Body of pancreas (tissue), 4 donors: ENCODE results near the gene LIN7B. TPM values are rescaled to one million over a fixed set of nuclear protein-coding genes. Genes with fewer than 3 reads are reported as not detected.
"Not testable (repeated sequence)": the region's sequence is repeated elsewhere in the genome, so short reads cannot be mapped to it uniquely, and the experiment has no call there.

ENCODE experiments used
- ATAC-seq: fragments of 150-250 bp; one replicate; pipeline ENCODE4 v1.9.1; 2016
- DNase-seq, 4 donors: peaks; one replicate each; pipeline ENCODE4 v3.0.0-alpha.2; 2019
- H3K27ac ChIP-seq, 4 donors: fragments of 200-600 bp; sonication (generic); 1 replicate in 3 of 4; 2 replicates in 1 of 4; pipeline versions ENCODE4 v1.5.1 to v1.6.1; 2016 to 2019; ENCODE audit warnings: mild to moderate bottlenecking in 1 of 4, mixed read lengths in 1 of 4, moderate library complexity in 1 of 4
- H3K27me3 ChIP-seq, 2 donors: fragments of 200-600 bp; sonication (generic); one replicate each; pipeline ENCODE4 v1.6.0; 2016; ENCODE audit warnings: mild to moderate bottlenecking in 1 of 2
- H3K36me3 ChIP-seq, 2 donors: fragments of 200-600 bp; sonication (generic); replicated peaks in 1 of 2; 2 replicates each; pipeline ENCODE4 v1.5.1; 2016; ENCODE audit warnings: low read depth in 2 of 2; ENCODE audit not compliant: insufficient read depth in 1 of 2
- H3K4me1 ChIP-seq: fragments of 200-600 bp; sonication (generic); one replicate; pipeline ENCODE4 v1.6.0; 2016
- H3K4me3 ChIP-seq, 2 donors: fragments of 200-600 bp; sonication (generic); 1 replicate in 1 of 2; 2 replicates in 1 of 2; pipeline ENCODE4 v1.5.1; 2016 to 2019
- H3K9me3 ChIP-seq, 3 donors: fragments of 200-600 bp; sonication (generic); 1 replicate in 2 of 3; 2 replicates in 1 of 3; pipeline ENCODE4 v1.5.1; 2016
- CTCF ChIP-seq, 7 experiments: fragments of 450-650 bp in 4 of 7; fragments of 200-600 bp in 3 of 7; sonication (generic) in 3 of 7; IDR thresholded peaks; one replicate each; pipeline ENCODE4 v1.5.1; 2016 to 2019; ENCODE audit warnings: antibody characterized with exemption in 7 of 7
- POLR2A ChIP-seq, 3 donors: fragments of 450-650 bp; IDR thresholded peaks; one replicate each; pipeline ENCODE4 v1.6.1; 2016; ENCODE audit warnings: antibody characterized with exemption in 3 of 3, mild to moderate bottlenecking in 2 of 3
- WGBS, 2 donors: methylation state at CpG; one replicate each; pipeline ENCODE4 v1.1.5; 2017; 5-methylcytosine and 5-hydroxymethylcytosine counted together
- intact Hi-C: fragments of 100-400 bp; cut with DNase I; formaldehyde crosslinking; loops from one replicate; pipeline ENCODE4 v1.15.1; 2023
- total RNA-seq, 2 donors: library from RNA; depleted of rRNA; stranded (reverse); fragments of >200 nt; gene quantifications; one replicate each; pipeline ENCODE4 v1.1.0, GENCODE V29; 2016

LIN7B gene
- total RNA-seq, 2 donors from 2014 or later = 8.3 to 24.1 TPM

- peak; percentile 81 to 91 (median 90) for DNase-seq
- H3K36me3 ChIP-seq, H3K9me3 ChIP-seq, H3K4me1 ChIP-seq, intact Hi-C loops, H3K4me3 ChIP-seq, H3K27ac ChIP-seq: not testable (repeated sequence)
- H3K27me3 ChIP-seq = peaks cover 0 to 30% of the 10 kb centered on the region in 2 donors
- 9 to 12% methylated on average over 8 to 9 of the region's 9 CpGs for WGBS, 2 donors
- peak; percentile 42 to 91 (median 82) for TF ChIP-seq CTCF (IDR thresholded peaks at IDR 0.05)
- peak; percentile 67 for ATAC-seq
These were observed 39.3 kb upstream of the LIN7B start for GRCh38 chr19:49074869-49075268.

GRCh38 chr19:49080392-49080791 is 33.8 kb upstream of the LIN7B start:
- 66 to 82% methylated on average over 4 of the region's 4 CpGs for WGBS, 2 donors
- no peak overlapping the region for H3K27ac ChIP-seq
- no peak for TF ChIP-seq POLR2A (IDR thresholded peaks at IDR 0.05)
- no peak for TF ChIP-seq CTCF (IDR thresholded peaks at IDR 0.05)
- no peaks in the 10 kb centered on the region for H3K9me3 ChIP-seq
- H3K4me3 ChIP-seq = no peak overlapping the region
- peaks cover 12% of the 10 kb centered on the region for H3K4me1 ChIP-seq
- ATAC-seq = no peak
- intact Hi-C loops = no loop called here
- DNase-seq = no peak
- no peaks in the 10 kb centered on the region for H3K27me3 ChIP-seq
- no peaks in the 10 kb centered on the region for H3K36me3 ChIP-seq

GRCh38 chr19:49081273-49081672 is 32.9 kb upstream of the LIN7B start:
- intact Hi-C loops = no loop called here
- no peak for DNase-seq
- TF ChIP-seq CTCF (IDR thresholded peaks at IDR 0.05) = no peak
- no peak for TF ChIP-seq POLR2A (IDR thresholded peaks at IDR 0.05)

GRCh38 chr19:49084206-49085019 is 29.8 kb upstream of the LIN7B start:
- Histone ChIP-seq H3K36me3 (peaks cover 0 to 3% of the 10 kb centered on the region in 2 donors), H3K4me3 (no peak overlapping the region), H3K4me1 (peaks cover 45% of the 10 kb centered on the region), H3K27ac (peak overlapping the region; percentile 75 to 84 (median 82)), H3K9me3 (no peaks in the 10 kb centered on the region), H3K27me3 (no peaks in the 10 kb centered on the region)
- ATAC-seq (no peak), DNase-seq (peak in 2 of 4 donors; percentile 35 to 57)
- TF ChIP-seq POLR2A (IDR thresholded peaks at IDR 0.05) (no peak), CTCF (IDR thresholded peaks at IDR 0.05) (no peak)
- 49 to 51% methylated on average over 26 of the region's 26 CpGs for WGBS, 2 donors
- intact Hi-C loops = no loop called here

More at GRCh38 chr19:49081273-49081672, 32.9 kb upstream of the LIN7B start:
- H3K4me3 ChIP-seq = no peak overlapping the region
- H3K36me3 ChIP-seq = no peaks in the 10 kb centered on the region
- WGBS, 2 donors = 75 to 90% methylated on average over 1 of the region's 1 CpG
- no peak overlapping the region for H3K27ac ChIP-seq
- H3K4me1 ChIP-seq = peaks cover 14% of the 10 kb centered on the region
- H3K9me3 ChIP-seq = no peaks in the 10 kb centered on the region
- H3K27me3 ChIP-seq = no peaks in the 10 kb centered on the region
- no peak for ATAC-seq
